Stimulated activated CD8-positive, alpha-beta memory T cell treated with anti-CD3 and anti-CD28 coated beads, Interleukin-7, amount 100 ng/mL, for 1 hour (primary cell): ENCODE data around the gene TEAD1.

Experiments used
- DNase-seq, 2 donors: peaks; one replicate each; pipeline ENCODE4 v3.0.0-alpha.2; 2020; ENCODE audit warnings: low read depth in 2 of 2

The TEAD1 gene

DNA sequence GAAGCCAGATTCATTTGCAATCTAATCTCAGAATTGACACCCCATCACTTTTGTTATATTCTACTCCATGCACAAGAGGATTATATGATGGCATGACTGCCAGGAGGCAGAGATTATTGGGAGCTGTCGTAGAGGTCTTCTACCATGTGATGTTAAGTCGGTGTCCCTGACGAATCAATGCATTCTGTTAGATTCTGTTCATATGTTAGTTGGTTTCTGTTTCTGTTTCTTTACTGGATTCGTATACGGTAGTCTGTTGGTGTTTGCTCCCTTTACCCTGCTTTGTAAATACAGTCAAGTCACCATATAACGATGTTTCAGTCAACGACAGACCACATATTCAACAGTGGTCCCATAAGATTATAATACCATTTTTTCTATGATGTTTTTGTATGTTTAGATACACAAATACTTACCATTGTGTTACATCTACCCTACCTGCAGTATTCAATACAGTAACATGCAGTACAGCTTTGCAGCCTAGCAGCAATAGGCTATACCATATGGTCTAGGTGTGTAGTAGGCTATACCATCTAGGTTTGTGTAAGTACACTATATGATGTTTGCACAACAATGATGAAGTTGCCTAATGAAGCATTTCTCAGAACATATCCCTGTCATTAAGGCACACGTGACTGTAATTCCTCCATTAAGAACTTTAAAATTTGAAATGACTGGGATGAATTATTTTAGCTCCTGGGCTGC is 312.1 kb downstream of the TEAD1 start:
- DNase-seq = no peak

DNA sequence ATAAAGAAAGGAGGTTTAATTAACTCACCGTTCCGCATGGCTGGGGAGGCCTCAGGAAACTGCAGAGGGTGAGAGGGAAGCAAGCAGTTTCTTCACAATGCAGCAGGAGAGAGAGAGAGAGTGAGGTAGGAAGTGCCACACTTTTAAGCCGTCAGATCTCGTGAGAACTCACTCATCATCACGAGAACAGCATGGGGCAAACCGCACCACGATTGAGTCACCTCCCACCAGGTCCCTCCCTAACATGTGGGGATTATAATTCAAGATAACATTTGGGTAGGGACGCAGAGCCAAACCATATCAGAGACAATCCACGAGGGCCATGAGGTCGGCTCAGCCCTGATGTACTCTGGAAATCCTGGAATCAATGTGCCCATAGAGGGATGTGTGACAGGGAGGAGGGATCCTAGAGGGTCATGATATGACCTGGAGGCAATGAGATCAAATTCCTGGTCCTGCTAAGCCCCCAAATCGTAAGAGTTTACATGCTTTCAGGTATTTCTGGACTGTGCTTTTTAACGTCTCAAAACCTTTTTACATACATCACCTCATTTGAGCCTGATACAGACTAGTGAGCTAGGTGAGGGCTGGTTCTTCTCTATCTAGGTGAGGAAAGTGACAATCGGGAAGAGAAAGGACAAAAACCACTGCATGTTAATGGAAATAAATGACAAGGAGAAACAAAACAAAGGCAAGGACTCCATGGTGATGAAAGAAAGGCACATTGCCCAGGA is 315.4 kb downstream of the TEAD1 start:
- DNase-seq = no peak

DNA sequence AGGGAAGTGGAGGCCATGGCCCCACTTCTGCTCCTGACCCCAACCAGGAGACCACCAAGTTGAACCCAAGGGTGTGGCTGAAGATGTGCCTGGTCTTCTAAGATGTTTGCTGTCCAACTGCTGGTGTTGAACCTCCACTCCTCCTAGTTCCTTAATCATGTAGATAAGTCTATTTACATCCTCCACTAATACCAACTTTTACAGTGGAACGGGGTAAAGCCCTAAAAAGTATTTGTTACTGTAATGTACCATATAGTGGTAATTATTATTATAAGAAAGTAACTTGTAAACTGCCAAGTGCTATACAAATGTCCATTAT is 315.9 kb downstream of the TEAD1 start:
- no peak for DNase-seq

DNA sequence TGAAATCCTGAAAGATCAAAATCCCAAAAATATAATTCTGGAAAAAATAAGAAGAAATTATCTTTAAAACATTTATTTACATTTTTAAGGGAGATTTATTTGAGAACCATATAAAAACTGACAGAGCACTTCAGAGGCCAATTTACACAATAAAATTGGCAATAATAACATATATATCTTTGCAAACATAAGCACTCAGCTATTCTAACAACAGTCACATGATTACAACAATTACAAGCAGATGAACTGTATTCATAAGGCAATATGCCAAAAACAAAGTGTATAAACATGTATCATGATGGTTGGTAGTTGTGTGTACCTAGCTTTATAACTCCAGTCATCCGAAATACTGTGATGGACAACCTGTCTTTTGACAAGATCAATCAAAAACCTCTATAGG is 317.2 kb downstream of the TEAD1 start:
- DNase-seq = no peak

DNA sequence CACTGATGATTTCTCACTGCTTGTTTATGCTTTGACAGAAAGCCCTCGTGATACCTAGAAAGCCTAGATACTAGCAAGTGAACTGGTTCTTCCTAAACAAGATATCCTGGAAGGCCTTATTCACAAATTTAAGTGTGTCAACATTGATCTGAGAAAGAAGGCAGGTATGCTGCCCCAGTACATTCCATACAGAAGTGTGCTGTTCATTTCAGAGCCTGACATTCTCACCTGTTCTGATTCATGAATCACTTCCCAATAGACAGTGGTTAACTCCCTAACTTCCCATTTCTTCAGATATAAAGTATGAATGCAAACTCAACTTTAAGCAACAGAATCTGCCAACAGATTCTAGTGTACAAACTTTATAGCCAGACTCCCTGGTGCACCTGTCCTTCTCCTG is 319.4 kb downstream of the TEAD1 start:
- no peak for DNase-seq
